GM19372 (cell line): ENCODE measurements around the gene AKNA.

Experiments used
- ATAC-seq: cut with Tn5 transposase; IDR thresholded peaks from one replicate; pipeline ENCODE4 v1.9.1; 2021; ENCODE audit warnings: mild to moderate bottlenecking, low read depth, moderate library complexity; ENCODE audit not compliant: unreplicated experiment

AKNA gene

GRCh38 chr9:114311571-114312512, 75.9 kb downstream of the AKNA start:
- no peak for ATAC-seq

GRCh38 chr9:114310471-114311450, 77.0 kb downstream of the AKNA start:
- ATAC-seq: no peak

GRCh38 chr9:114309096-114309495, 78.7 kb downstream of the AKNA start:
- no peak for ATAC-seq

- no peak for ATAC-seq
Measured at GRCh38 chr9:114308361-114308950, 79.3 kb downstream of the AKNA start.

- no peak for ATAC-seq
Measured at GRCh38 chr9:114307899-114308267, 79.9 kb downstream of the AKNA start.

GRCh38 chr9:114304416-114305188, 83.2 kb downstream of the AKNA start:
- no peak for ATAC-seq

GRCh38 chr9:114303977-114304376, 83.8 kb downstream of the AKNA start:
- ATAC-seq: no peak

GRCh38 chr9:114303571-114303970, 84.2 kb downstream of the AKNA start:
- no peak for ATAC-seq

- no peak for ATAC-seq
Measured at GRCh38 chr9:114302727-114303126, 85.1 kb downstream of the AKNA start.

- ATAC-seq: no peak
Measured at GRCh38 chr9:114301798-114302565, 85.8 kb downstream of the AKNA start.

GRCh38 chr9:114300846-114301797, 86.7 kb downstream of the AKNA start:
- no peak for ATAC-seq

GRCh38 chr9:114300153-114300845, 87.5 kb downstream of the AKNA start:
- no peak for ATAC-seq

- ATAC-seq: no peak
Measured at GRCh38 chr9:114299286-114300152, 88.3 kb downstream of the AKNA start.

- ATAC-seq: no peak
Measured at GRCh38 chr9:114296338-114296737, 91.4 kb downstream of the AKNA start.

GRCh38 chr9:114294664-114295063, 93.1 kb downstream of the AKNA start:
- ATAC-seq: no peak

GRCh38 chr9:114291886-114292590, 95.7 kb downstream of the AKNA start:
- ATAC-seq: no peak
